GM18508 (cell line): ENCODE results near the gene FHIT.

ENCODE experiments used
- ATAC-seq: cut with Tn5 transposase; IDR thresholded peaks from one replicate; pipeline ENCODE4 v1.9.1; 2021; ENCODE audit warnings: moderate number of reproducible peaks; ENCODE audit not compliant: insufficient read depth, unreplicated experiment

The FHIT gene

GRCh38 chr3:60226912-60227311 is 1024.3 kb downstream of the FHIT start:
- ATAC-seq = no peak

GRCh38 chr3:60225848-60226247 is 1025.4 kb downstream of the FHIT start:
- no peak for ATAC-seq

DNA sequence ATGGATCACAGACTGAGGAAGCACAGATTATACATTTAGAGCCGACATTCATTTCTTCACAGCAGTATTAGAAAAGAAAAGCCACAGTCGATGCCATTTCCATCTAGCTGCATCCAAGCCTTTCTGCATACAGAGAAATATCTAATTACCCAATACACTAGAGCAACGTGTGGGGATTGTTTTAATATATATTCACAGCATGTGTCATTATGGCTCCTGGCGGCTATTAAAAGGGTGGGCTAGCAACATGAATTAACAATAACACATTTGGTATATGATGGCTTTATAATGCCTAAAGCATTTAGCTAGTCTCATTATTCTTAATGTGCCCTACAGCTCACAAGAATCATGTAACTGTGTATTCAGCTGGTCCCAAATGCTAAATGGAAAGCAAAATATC is 1030.5 kb downstream of the FHIT start:
- ATAC-seq = no peak

GRCh38 chr3:60219501-60219900 is 1031.8 kb downstream of the FHIT start:
- ATAC-seq = no peak

GRCh38 chr3:60217156-60217911 is 1033.9 kb downstream of the FHIT start:
- ATAC-seq = no peak

- ATAC-seq = no peak
Measured at GRCh38 chr3:60216462-60217075, 1034.7 kb downstream of the FHIT start.

DNA sequence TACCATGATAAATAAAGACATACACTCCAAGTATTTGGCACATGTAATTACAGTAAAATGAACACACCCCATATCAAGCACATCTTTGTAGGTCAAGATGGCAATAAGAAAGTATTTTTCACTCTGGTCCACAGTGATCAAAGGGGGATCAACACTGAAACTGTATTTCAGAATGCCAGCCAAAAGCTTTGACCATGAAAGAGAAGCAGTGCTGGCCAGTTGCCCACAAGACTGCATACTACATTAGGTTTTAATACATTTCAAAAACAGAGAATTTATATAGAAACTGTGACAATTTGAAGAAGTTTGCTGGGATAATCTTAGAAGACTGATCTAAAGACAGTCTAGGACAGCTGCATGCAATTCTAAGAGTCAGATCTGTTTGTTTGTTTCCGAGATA is 1035.3 kb downstream of the FHIT start:
- no peak for ATAC-seq

DNA sequence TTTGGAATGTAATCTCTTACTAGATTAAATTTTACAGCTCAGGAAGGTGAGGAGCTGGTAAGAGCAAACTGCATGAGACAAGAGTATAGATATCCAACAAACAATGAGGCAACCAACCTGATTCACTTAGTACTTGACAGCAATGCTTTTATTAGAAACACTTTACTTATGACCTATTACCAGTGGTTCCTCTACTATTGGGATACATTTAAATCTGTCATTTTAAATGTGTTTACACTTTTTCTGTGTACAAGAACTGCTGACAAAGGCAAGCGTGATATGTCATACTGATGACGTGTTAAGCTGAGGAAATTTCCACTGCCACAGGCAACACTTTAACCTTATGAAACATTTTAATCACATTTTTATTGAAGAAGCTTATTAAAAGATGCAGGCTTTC is 1043.3 kb downstream of the FHIT start:
- no peak for ATAC-seq

- no peak for ATAC-seq
Measured at GRCh38 chr3:60206206-60206605, 1045.0 kb downstream of the FHIT start.

DNA sequence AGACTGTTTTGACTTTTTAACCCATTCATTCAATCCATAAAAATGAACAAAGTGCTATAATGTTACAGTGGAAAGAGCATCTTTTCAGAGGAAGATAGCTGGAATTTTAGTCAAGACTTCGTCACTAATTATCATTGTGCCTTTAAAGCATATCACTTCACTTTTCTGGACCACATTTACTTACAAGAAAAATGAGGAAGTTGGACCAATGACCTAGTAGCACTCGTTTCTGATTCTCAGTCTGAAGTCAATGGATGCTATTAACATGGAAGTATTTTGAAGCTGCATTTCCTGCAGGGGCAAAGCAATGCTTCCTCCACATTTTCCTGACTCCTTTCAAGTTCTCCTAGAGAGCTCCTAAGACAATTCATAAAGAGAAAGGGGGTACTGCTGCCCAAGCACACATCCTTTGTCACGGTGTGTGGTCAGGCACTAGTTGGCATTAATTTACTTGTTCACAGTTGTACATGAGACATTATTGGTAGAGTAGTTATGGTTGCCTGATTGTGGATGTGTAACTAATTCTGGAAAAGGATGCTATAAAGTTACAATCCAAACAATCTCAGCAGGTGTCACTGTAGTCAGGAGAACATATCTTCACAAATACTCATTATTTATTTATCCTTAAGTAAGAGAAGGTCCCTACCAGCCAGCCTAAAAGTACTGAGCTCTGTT is 1049.1 kb downstream of the FHIT start:
- no peak for ATAC-seq

DNA sequence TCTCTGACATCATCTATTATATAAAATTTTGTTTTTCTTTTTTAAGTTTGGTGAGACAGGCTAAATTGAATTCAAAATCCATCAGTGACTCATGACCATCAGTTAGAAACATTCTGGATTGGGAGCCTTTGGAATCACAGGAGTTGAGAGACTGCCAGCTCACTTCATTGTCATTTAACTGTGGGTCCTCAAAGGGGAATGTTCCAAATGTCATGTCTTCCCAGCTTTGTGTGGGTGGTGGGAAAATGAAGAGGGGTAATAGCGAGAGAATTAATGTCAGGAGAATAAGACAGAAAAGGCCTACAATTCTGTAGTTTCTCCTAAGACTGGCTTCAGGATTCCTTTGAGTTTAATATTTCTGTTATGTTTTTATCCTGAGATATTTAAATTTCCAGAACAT is 1051.9 kb downstream of the FHIT start:
- no peak for ATAC-seq

GRCh38 chr3:60198179-60198720 is 1053.0 kb downstream of the FHIT start:
- no peak for ATAC-seq

- no peak for ATAC-seq
Measured at GRCh38 chr3:60192297-60193114, 1058.7 kb downstream of the FHIT start.

DNA sequence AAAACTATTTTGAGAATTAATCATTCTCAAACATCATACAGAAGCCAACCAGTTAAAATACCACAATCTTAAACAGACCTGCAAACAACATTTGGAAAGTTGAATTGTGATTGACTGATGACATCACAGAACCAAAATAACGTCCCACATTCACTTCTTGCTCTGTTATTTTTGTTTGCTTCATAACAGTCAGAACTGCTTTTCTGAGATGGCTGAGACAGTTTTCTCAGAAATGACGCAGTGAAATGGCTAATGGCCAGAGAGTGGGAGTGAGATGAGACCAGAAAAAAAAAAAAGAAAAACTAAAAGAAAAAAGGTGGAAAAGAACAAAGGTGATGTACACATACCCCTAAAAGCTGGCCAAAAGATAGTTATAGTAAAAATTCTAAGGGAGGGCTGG is 1061.2 kb downstream of the FHIT start:
- ATAC-seq = no peak

GRCh38 chr3:60189304-60189703 is 1061.9 kb downstream of the FHIT start:
- no peak for ATAC-seq

DNA sequence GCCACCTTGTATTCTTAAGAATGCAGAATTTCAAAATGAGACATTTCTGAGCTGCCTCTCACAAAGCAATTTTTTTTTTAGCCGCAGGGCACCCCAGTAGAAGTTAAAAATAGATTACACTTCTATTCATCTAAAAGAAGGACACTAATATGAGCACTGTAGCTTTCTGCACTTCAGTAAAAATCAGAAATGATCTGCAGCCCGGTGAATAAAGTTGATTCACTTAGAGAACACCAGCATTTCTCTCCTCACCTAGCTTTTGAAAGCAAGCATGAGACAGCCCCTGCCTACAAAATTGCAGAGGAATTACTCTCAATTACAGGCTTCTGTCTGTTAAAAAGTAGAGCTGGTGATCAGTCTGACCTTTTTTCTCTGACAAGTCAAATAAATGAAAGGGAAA is 1062.4 kb downstream of the FHIT start:
- no peak for ATAC-seq

DNA sequence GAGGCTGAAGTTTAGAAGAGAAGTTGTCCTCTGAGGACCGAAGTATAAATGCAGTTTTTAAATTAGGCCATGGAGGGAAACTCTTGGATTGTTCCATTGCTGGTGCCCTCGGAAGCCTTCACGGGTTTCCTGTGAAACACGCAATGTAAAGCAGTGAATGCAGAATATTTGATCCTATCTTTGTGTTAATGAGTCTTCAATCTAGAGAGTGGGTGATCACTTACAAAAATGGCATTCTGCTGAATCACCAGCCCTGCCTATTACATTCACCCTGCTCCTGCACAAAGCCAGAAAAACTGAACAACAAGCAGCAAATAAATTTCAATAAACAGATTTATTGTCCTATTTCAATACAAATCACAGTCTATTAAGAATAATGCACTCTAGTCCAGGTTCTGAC is 1063.9 kb downstream of the FHIT start:
- ATAC-seq = no peak

GRCh38 chr3:60186359-60186758 is 1064.9 kb downstream of the FHIT start:
- no peak for ATAC-seq

DNA sequence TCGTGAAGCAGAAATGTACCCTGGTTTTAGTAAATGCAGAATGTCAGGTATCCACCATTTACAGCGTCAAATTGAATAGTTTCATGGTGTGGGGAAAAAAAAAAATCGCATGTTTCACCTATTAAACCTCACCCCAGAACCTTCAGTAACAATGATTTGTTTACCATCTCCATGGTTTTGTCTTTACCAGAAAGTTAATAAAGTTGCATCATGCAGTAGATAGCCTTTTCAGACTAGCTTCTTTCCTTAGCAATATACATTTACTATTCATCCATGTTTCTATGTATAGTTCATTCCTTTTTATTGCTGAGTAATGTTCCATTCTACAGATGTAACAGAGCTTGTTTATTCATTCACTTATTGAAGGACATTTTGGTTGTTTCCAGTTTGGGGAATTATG is 1066.1 kb downstream of the FHIT start:
- no peak for ATAC-seq

DNA sequence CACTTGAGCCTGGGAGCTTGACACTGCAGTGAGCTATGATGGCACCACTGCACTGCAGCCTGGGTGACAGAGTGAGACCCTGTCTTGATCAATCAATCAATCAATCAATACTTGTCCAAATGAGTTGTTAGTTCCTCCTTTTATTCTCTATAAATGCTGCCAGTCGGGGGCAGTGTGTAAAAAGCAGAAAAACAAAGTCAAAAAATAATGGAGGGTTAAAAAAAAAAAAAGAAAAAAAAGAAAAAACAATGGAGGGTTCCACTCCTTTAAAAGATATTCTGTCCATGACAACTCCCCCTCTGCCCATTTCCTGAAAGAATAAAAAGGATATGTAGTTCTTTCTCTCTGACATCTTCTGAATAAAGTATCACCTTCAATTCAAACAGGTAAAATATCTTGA is 1068.6 kb downstream of the FHIT start:
- no peak for ATAC-seq
